Neutrophil (primary cell): ENCODE results near the gene HLA-DRB5.
"Not testable (repeated sequence)": the region's sequence is repeated elsewhere in the genome, so short reads cannot be mapped to it uniquely, and the experiment has no call there.

ENCODE experiments used
- H3K27ac ChIP-seq: fragments of 200-600 bp; sonication (generic); 2 replicates; pipeline ENCODE4 v1.5.1; 2016; ENCODE audit warnings: mild to moderate bottlenecking, moderate library complexity
- H3K27me3 ChIP-seq: fragments of 200-600 bp; sonication (generic); 2 replicates; pipeline ENCODE4 v1.6.0; 2016; ENCODE audit warnings: mild to moderate bottlenecking
- H3K36me3 ChIP-seq: fragments of 200-600 bp; sonication (generic); 2 replicates; pipeline ENCODE4 v1.5.1; 2017
- H3K4me1 ChIP-seq, 2 experiments: fragments of 200-600 bp in 1 of 2; sonication (generic) in 1 of 2; 1 replicate in 1 of 2; 2 replicates in 1 of 2; pipeline versions ENCODE4 v1.5.1 to v1.6.1; 2013 to 2016; ENCODE audit warnings: low read depth in 1 of 2, low read length in 1 of 2, mild to moderate bottlenecking in 1 of 2, moderate library complexity in 1 of 2; ENCODE audit not compliant: control insufficient read depth in 1 of 2, insufficient read depth in 1 of 2
- H3K4me3 ChIP-seq, 2 experiments: fragments of 200-600 bp in 1 of 2; sonication (generic) in 1 of 2; 1 replicate in 1 of 2; 2 replicates in 1 of 2; pipeline ENCODE4 v1.5.1; 2013 to 2016; ENCODE audit warnings: low read depth in 1 of 2, low read length in 1 of 2, mild to moderate bottlenecking in 1 of 2, moderate library complexity in 1 of 2
- H3K9me3 ChIP-seq: fragments of 200-600 bp; sonication (generic); 2 replicates; pipeline ENCODE4 v1.5.1; 2016
- TF ChIP-seq, protein P1 (sequence below): fragments of 200-600 bp; sonication (generic); IDR thresholded peaks from 2 replicates; pipeline ENCODE4 v1.5.1; 2016; ENCODE audit warnings: antibody characterized with exemption

HLA-DRB5 gene

DNA sequence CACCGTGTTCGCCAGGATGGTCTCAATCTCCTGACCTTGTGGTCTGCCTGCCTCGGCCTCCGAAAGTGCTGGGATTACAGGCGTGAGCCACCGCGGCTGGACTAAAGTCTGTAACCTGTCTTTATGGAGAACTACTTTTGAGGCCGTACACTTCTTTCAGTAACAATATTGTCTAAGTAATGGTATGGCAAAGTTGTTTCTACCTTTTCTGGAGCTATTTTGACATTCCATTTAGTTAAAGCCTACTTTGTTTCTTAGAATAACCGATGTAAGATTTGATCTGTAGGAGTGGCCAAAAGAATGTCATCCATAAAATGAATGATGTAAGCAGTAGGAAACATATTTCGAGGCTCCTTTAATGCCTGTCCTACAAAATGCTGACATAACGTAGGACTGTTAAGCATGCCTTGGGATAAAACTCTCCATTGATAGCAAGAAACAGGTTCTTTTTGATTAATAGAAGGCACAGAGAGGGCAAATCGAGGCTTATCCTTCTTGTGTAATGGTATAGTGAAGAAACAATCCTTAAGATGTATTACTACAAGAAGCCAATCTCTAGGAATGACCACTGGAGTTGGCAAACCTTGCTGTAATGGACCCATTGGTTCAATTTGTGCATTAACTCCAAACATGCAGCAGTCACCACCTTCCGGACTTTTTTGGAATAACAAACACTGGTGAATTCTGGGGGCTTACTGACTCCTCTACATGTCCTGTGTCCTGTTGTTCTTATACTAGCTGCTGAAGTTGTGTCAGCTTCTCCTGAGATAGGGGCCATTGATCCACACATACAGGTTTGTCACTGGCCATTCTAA, 54.5 kb downstream of the HLA-DRB5 start:
- Histone ChIP-seq H3K4me1 (peaks cover 3 to 8% of the 10 kb centered on the region in 2 experiments), H3K36me3 (no peaks in the 10 kb centered on the region), H3K27me3 (no peaks in the 10 kb centered on the region), H3K9me3 (no peaks in the 10 kb centered on the region), H3K27ac (no peak overlapping the region), H3K4me3 (no peak overlapping the region)
- TF ChIP-seq, protein P1, sequence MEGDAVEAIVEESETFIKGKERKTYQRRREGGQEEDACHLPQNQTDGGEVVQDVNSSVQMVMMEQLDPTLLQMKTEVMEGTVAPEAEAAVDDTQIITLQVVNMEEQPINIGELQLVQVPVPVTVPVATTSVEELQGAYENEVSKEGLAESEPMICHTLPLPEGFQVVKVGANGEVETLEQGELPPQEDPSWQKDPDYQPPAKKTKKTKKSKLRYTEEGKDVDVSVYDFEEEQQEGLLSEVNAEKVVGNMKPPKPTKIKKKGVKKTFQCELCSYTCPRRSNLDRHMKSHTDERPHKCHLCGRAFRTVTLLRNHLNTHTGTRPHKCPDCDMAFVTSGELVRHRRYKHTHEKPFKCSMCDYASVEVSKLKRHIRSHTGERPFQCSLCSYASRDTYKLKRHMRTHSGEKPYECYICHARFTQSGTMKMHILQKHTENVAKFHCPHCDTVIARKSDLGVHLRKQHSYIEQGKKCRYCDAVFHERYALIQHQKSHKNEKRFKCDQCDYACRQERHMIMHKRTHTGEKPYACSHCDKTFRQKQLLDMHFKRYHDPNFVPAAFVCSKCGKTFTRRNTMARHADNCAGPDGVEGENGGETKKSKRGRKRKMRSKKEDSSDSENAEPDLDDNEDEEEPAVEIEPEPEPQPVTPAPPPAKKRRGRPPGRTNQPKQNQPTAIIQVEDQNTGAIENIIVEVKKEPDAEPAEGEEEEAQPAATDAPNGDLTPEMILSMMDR: no peak

DNA sequence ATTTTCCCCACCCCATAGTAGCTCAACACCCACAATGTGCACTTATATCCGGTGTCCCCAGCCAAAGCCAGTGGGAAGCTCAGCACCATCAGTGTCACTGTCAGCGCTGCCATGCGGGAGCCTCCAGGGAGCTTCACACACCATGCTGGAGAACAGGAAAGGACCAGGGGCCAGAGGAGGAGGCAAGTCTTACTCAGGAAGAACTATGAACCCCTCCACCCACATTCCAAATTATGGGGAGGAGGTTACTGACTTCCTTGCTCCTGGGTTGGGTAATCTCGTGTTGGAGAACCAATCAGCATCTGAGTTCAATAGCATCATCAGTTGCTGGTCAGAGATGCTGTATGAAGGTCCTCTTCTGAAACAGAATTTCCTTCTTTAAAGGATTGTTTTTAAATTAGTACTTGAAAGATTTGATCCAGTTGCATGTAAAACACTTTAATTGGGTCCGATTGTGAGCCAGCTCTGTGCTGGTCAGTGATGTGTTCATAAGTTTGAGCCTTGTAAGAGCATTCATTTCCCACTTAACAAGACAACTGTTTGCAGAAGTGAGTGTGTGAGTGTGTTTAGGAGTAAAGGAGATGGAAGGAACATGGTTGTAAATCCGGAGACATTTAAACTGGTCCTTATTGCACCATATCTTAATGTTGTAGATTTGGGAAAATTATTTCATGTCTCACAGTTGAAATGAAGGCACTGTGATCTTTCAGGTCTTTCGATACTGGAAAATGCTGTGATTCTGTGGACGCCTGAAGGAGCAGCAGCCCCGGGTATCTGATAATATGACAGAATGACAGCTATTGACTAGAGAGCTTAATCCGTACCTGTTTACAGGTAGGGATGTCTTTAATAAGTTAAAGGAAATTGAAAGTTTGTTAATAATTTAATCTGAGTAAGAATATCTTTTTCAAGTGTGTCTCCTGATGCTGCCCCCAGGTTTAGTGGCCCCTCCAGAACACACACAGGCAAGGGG, 56.4 kb downstream of the HLA-DRB5 start:
- not testable (repeated sequence) for H3K4me1 ChIP-seq, H3K27ac ChIP-seq, H3K4me3 ChIP-seq, H3K36me3 ChIP-seq, H3K27me3 ChIP-seq, H3K9me3 ChIP-seq

DNA sequence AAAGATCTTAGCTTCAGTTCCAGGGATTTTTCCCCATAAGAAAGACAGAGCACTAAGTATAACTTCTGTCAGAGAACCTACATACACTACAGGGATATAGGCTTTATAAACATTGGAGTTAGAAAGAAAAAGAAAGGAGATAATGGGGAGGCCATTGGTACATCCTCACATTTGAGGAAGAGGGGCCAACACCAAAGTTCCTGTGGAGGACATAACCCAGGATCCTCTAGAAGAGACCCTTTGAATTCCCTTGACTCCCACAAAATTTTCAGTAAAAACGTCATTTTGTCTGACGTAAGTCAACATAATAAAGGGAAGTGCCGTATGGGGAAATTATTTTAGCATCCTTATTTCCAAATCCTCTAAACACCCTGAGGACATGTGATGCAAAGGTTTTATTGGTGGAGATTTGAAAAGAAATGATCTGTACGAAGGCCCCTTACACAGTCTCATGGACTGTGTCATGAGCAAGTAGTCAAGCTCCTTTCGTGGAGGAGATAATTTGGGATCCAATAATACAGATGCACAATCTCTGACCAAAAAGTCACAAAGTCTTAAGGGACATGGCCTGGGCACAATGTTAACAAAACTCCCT, 57.2 kb downstream of the HLA-DRB5 start:
- TF ChIP-seq, protein P1: no peak
- H3K4me3 ChIP-seq: no peak overlapping the region
- H3K27ac ChIP-seq: no peak overlapping the region

DNA sequence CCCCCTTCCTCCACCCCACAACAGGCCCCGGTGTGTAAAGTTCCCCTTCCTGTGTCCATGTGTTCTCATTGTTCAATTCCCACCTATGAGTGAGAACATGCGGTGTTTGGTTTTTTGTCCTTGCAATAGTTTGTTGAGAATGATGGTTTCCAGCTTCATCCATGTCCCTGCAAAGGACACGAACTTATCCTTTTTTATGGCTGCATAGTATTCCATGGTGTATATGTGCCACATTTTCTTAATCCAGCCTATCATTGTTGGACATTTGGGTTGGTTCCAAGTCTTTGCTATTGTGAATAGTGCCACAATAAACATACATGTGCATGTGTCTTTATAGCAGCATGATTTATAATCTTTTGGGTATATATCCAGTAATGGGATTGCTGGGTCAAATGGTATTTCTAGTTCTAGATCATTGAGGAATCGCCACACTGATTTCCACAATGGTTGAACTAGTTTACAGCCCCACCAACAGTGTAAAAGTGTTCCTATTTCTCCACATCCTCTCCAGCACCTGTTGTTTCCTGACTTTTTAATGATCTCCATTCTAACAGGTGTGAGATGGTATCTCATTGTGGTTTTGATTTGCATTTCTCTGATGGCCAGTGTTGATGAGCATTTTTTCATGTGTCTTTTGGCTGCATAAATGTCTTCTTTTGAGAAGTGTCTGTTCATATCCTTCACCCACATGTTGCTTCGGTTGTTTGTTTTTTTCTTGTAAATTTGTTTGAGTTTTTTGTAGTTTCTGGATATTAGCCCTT, 62.2 kb downstream of the HLA-DRB5 start:
- not testable (repeated sequence) for H3K4me3 ChIP-seq, H3K36me3 ChIP-seq

More for the DNA sequence above, 57.2 kb downstream of the HLA-DRB5 start:
- Histone ChIP-seq H3K4me1 (peaks cover 3 to 8% of the 10 kb centered on the region in 2 experiments), H3K36me3 (no peaks in the 10 kb centered on the region), H3K9me3 (no peaks in the 10 kb centered on the region), H3K27me3 (no peaks in the 10 kb centered on the region)

More for the DNA sequence above, 62.2 kb downstream of the HLA-DRB5 start:
- not testable (repeated sequence) for H3K9me3 ChIP-seq, H3K4me1 ChIP-seq, H3K27me3 ChIP-seq, H3K27ac ChIP-seq
